ENCODE data around the gene SHISAL2A.

SHISAL2A gene

DNA sequence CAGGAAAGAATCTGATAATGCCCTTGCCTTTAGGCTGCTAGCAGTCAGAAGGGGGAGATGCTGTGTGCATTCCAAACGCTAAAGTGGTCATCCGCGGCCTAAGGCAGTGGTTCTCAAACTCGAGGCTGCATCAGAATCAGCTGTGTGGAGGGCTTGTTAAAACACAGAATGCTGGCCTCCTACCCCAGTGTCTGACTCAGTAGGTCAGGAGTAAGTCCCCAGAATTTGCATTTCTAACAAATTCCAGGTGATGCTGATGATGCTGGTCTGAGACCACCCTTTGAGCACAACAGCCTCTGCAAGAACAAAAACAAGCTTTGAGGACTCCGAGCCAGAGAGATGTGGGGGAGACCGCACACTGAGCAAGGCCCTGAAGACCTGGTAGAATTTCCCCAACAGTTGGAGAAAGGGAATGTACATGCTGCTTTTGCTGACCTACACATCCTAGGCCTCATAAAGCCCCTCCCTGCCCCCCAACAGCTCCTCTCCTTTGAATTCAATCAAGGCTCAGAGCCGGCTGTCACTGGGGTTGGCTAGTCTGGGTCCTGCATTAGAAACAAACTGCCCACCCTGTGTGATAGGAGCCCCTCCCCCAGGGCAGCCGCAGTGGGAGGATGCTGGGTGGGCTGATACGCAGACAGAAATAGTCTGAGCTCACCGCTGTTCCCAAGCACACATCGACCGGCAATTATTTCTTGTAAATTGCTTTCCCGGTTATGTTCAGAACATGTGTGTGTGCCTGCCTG is 27.1 kb downstream of the SHISAL2A start:
- DNase-seq (ENCODE audit: low read depth in 2 of 2): no peak

DNA sequence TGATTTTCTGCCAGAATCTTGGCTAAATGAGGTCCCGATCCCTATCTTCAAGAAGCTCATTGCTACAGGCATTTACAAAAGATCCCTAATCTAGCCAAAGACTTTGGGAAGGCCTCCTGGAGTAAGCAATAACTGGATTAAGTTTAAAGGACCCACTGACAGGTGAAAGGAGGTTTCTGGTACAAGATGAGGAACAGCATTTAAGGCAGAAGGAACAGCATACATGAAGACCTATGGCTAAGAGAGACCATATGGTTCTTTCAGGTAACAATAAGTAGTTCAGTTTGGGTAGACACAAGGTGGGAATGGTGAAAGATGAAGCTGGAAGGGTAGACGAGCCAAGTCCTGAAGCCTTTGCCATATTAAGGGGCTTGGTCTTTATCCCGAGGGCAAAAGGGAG is 27.8 kb downstream of the SHISAL2A start:
- no peak for DNase-seq (ENCODE audit: low read depth in 2 of 2)

DNA sequence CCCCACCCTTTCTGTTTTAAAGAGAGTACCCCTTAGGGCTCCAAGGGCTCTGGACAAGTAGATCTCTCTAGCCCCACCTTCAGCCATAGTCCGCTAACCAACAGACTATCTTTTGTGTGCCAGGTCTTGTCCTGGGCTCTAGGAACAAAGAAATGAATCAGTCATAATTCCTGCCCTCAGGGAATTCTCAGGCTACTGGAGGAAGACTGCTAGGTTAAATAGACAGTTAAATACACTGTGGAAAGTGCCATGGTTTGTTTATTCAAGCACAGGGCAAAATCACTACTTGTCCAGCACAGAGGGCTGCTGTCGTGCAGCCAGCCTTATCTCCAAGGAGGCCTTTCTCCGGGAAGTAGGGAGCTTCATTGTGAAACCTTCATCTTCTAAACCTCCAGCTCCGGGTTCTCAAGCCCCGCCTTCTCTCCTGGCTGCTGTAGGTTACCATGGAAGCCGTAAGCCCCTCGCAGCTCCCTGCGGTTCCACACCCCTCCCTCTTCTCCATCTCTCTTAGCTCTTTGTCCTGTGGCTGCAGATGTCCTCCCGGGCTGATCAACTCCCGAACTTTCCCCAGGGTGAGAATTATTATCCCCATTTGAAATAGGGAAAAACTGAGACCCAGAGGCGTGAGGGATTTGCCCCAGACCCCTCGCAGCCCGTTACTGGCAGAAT is 29.8 kb downstream of the SHISAL2A start:
- DNase-seq (ENCODE audit: low read depth in 2 of 2): no peak

DNA sequence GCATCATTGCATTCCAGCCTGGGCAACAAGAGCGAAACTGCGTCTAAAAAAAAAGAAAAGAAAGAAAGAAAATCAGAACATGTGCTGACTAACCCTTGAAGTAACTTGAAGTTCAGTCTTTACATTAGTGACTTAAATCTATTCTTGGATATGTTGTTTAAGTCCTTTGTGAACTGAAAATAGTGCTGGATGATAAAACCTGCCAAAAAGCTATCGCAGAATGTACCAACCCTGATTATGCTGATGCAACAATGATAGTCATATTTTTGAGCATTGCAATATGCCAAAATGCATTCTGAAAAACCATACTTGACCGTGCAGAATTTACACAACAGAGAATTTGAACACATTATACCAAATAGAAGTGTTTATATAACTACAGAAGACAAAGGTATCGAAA is 30.7 kb downstream of the SHISAL2A start:
- no peak for DNase-seq (ENCODE audit: low read depth in 2 of 2)

DNA sequence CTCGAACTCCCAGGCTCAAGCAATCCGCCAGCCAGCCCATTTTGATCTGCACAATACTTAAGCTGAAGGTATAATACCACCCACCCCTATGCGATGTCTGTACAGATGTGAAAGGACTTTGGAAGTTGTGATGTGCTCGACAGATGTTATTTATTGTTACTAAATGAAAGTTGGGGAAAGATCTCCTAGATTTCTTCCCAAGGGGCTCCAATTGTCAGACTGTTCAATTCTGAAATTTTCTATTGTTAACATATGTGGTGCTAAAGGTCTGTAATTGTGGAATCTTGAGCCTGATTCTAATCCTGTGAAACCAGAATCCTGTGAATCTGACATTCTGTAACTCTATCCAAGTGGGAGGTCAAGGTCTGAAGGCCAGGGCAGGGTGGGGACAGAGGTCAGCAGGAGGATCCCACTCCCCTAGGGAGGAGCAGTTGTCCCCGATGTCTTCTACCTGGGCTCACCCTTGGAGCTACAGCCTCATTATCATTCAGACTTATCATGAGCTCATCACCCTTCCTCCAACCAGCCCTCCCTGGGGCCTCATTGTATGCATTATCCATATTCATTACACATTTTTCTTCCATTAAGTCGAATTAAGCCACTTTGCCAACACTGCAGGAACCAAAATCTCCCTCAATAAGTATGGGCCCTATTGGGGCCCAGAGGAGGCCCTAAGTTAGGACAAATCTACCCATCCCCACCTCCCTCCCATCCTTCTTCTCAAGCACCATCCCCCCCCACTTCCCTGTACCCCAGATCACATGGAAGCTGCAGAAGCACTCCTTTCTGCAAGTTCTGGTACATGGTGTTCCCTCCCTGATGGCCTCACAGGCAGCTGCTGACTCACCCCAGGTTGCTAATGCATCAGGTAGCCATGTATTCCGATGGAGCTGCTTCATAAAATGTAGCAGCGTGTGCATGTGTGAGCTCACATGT is 32.3 kb downstream of the SHISAL2A start:
- DNase-seq (ENCODE audit: low read depth in 2 of 2): no peak

DNA sequence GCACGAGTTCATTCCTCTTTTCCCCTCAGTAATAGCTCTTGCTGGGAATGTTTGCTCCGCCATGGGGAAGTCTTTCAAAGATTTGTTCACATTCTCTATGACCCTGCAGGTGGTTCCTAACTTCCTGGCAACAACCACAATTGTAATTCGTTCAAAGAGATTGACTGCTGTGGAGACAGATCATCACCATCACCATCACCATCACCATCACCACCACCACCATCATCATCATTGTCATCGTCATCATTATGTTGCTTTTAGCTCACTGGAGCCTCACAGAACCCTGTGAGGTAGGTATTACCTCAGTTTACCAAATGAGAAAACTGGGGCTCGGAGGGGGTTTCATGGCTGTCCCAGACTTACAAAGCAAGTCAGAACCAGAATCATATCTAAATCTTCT is 34.3 kb downstream of the SHISAL2A start:
- no peak for DNase-seq (ENCODE audit: low read depth in 2 of 2)

DNA sequence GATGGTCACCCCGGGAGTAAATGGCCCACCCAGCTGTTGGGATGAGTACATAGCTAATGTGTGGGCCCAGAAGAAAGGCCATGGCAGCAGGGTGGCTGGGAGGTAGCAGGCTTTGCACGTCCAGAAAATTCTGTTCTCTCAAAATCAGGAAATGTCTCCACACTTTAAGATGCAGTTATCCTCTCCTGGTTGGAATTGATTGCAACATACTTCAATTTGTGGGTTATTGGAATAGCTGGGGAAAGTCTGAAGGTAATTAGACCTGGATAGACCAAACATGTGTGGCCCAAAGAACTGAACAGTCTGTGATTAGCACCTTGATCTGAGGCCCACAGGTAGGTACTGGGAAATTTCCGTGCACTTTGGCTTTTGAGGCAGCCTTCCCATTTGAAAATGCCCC is 35.0 kb downstream of the SHISAL2A start:
- no peak for DNase-seq (ENCODE audit: low read depth in 2 of 2)

DNA sequence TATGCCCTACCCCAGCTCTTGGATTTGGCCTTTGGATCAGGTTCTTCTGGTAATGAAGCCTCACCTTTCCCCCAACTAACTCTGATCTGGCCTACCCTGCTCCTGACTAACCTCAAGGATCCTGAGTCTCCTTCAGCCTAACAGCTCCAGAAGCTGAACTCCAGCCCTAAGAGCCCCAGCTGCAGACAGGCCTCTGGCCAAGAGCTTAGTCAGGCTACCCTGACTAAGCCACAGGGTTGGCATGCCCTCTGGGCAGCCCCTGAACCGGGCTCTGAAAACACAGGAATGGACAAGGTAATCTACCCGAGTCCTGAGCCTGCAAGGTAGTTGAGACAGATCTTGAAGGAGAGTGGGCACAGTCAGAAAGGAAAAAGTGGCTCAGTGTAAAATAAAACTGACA is 35.7 kb downstream of the SHISAL2A start:
- DNase-seq (ENCODE audit: low read depth in 2 of 2): no peak

DNA sequence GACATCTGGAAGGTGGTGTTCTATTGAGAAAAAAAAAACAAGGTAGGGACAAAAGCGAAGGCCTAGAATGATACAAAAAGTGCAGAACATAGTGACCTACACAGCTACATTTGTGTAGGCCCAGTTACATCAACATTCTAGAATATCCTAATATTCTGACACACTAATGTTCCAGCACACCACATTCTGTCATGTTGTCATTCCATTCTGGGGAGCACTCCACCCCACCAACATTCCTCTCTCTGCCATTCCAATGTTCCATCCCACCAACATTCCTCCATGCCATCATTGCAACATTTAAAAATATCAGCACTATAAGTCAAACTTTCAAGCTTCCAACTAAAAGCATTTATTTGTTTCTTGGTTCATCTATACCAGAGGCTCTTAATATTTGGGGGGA is 36.7 kb downstream of the SHISAL2A start:
- peak; percentile 56 for DNase-seq (ENCODE audit: low read depth in 2 of 2)

DNA sequence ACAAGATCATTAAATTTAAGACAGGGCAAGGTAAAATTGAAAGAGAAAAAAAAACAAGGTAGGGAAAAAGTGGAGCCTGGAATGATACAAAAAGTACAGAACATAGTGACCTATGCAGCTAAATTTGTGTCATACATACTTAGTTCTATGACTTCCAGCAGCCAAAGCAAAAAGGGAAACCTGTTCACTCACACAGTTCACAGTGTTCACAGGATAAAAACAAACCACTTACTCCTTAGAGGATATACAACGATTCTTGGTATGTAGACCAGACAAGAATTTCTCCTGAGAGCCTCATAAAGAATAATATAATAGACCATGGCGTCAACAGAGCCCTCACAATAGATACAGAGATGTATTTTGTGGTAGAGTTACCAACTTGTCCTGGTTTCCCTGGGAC is 37.6 kb downstream of the SHISAL2A start:
- DNase-seq (ENCODE audit: low read depth in 2 of 2): no peak

DNA sequence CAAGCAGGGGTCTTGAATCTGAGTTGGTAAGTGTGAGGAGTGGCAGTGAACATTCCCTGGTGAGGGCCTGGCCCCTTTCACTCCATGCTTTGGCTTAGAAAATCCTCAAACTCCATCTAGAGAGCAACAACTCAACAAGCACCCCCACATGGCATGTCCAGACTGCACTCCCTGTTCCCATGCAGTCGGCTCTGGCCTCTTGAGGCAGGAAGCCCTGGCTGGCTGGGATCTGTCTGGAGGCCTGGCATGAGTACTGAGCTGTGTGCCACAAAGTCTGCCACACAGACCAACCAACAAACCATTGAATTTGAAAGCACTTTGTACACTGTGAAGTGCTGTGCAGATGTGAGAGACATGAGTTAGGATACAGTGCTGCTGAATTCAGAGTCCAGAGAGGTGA is 40.0 kb downstream of the SHISAL2A start:
- DNase-seq (ENCODE audit: low read depth in 2 of 2): no peak

DNA sequence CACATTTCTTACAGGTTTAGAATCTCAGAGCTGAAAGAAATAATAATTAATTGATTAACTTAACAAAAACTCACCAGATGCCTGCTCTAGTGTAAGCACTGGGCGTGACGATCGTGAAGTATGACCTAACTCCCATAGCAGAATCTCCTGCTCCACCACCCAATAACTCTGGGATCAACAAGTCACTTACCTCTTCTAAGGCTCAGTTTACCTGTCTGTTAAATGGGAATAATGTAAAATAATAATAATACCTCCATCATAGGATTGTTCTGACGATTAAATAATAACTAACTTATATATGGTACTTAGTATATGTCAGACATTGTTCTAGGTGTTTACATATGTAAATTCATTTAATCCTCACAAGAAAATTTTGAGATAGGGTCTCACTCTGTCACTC is 40.5 kb downstream of the SHISAL2A start:
- no peak for DNase-seq (ENCODE audit: low read depth in 2 of 2)

DNA sequence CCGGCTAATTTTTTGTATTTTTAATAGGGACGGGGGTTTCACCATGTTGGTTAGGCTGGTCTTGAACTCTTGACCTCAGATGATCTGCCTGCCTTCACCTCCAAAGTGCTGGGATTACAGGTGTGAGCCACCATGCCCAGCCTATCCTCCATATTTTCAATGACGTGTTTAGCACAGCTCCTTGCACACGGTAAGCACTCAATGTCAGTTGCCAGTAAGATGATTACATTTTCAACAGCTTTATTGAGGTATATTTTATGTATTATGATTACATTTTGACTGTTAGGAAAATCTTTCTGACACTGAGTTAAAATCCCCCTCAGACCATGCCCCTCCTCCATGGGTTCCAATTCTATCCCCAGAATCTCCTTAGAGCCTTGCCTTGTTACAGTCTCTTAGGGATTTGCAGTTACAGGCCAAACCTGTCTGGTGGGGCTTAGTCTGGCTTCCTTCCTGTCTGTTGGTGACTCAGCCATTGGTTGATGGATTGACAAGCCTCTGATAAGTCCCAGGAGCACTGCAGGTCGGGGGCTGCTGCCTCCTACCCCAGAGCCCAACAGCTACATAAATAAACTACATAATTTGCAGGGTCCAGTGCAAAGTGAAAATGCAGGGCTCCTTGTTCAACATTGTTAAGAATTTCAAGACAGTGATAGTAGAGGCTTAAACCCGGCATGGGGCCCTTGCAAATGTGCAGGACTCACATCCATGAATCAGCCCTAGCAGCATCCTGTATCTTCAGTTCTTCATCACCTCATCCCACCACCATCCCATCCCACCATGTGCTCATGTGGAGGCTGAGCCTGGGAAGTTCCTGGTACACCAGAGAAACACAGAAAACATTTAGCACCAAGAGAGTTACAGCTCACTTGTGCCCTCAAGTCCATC is 41.8 kb downstream of the SHISAL2A start:
- DNase-seq (ENCODE audit: low read depth in 2 of 2): no peak

DNA sequence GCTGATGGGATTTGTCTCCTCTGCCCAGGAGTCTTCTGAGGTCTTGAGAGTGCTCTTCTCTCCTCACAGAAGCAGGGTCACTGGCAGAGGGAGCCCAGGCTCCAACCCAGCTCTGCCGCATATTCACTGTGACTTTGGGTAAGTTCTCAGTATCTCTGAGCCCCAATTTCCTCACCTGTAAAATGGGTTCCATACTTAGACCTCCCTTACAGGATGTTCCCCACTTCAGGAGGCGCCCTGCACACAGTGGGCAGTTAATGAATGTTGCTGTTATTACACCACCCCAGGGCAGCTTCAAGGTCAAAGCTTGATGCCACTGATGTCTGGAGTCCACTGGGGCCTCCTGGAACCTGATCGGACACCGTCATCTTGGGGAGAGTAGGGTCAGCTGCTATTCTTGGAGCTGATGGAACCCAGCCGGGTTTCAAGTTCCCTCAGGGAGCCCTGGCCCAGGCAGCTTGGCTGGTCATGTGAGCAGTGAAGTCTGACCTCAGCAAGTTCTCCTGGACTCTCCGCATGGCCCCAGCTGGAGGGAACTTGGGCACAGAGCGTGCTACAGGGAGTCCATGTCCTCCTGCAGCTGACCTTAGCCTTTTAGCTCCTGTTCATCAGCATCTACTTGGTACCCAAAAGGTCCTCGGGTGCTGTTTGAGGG is 43.4 kb downstream of the SHISAL2A start:
- DNase-seq (ENCODE audit: low read depth in 2 of 2): no peak

DNA sequence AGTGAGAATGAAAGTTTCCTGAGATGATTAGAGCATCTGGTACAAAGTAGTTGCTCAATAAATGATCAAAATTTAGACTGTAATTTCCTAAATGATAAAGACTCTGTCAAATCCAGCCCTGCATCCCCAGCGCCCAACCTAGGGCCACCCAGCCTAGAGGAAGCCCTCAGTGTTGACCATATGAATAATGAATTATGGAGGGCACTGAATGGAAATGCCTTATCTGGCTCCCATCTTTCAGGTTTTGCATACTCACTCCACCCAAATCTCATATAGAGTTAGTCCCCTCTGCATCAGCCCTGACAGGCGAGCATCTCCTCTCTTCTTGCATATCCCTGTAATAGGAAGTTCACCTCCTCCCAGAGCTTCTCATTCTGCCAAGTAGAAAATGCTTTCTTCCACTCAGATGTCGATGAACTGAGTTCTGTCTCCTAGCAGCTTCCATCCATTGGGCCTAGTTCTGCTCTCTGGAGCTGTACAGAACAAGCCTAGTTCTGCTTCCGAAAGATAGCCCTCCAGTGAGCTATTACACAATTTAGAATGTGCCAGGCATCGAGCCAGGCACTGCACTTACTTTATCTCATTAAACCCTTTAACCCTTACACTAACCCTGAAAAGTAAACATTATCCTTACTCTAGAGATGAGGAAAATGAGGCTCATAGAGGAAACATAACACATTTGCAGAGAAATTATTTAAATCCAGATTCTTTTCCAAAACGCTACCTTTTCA is 44.3 kb downstream of the SHISAL2A start:
- DNase-seq (ENCODE audit: low read depth in 2 of 2): no peak

DNA sequence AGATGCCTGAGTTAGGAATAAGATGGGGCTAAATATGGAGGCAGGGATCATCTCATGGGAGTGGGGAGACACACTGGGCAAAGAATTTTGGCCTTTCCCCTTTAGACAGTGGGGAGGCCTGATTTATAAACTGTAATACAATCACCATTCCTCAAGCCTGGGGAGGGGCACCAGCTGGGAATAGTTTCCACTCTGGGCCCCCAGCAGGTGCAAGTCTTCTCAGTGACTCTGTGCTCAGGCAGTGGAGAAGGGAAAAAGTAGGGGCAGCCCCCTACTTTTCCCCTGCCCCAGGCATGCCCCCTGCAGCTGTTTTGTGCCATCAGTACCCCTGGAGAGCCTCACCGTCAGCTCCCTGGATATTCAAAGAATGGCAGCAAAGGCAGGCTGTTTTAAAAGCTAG is 46.1 kb downstream of the SHISAL2A start:
- DNase-seq (ENCODE audit: low read depth in 2 of 2): no peak

DNA sequence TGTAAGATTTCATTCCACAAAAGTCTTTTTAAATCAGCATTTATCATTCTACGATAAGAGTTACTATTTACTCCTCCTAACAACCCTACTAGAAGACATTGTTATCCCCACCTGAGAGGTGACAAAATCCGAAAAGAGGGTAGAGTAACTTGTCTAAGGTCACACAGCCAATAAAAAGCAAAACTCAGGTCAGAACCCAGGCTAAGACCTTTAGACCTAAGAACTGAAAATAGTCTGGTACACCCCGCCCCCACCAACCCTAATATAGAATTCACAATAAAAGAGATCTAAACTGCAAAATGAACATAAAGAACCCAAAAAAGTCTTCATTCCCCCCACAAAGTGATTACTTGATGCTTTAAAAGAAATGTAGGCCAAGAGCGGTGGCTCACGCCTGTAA is 46.5 kb downstream of the SHISAL2A start:
- DNase-seq (ENCODE audit: low read depth in 2 of 2): no peak

DNA sequence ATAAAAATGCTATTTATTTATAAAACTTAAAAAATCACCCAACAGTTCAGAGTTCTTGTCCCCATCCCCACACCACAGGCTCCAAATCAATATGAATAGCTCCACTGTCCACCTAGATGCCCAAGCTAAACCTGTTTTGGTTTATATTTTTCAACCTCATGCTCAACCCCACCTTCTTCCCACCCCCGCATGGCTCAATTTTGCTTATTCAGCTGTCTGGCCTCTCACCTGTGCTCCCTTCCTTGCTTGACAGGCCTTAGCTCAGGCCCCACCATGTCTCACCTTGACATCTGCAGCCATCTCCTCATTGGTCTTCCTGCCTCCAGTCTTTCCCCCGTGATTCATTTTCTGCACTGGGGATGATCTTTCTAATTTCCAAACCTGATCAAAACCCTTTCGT is 47.4 kb downstream of the SHISAL2A start:
- DNase-seq (ENCODE audit: low read depth in 2 of 2): no peak

DNA sequence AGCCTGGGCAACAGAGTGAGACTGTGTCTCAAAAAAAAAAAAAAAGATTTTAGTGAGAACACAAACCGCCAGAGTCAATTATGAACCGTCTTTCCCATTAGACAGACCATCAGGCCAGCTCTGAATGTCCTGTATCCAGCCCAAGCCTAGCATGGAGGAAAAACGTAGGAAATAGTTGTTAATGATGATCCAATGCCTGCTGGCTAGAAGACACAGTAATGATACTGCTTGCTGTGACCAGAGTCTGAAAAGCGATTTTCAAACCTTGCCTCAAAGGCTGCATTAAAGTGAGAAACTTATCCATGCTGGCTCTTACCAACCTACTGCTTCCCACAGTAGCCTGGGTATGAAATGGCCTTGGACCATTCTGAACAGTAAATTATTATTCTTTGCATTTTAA is 48.2 kb downstream of the SHISAL2A start:
- DNase-seq (ENCODE audit: low read depth in 2 of 2): no peak

DNA sequence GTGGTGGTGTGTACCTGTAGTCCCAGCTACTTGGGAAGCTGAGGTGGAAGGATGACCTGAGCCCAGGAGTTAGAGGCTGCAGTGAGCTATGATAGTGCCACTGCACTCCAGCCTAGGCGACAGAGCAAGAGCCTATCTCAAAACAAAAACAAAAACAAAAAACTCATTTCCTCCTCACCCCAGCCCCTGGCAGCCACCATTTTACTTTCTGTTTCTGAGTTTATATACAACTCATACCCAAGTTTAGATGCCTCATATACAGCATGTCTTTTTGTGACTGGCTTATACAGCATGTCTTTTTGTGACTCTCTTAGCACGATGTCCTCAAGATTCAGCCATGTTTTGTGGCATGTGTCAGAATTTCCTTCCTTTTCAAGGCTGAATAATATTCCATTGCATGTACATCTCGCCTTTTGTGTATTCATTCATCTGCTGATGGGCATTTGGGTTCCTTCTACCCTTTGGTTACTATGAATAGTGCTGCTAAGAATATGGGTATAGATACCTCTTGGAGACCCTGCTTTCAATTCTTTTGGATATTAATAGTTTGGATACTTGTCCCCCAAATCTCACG is 50.5 kb downstream of the SHISAL2A start:
- no peak for DNase-seq (ENCODE audit: low read depth in 2 of 2)
